ENCODE results near the gene SETD2. TPM values are rescaled to one million over a fixed set of nuclear protein-coding genes. Genes with fewer than 3 reads are reported as not detected.

The SETD2 gene
- total and polyA plus RNA-seq, 9 of the 15 experiments (the other 6 are each of a cell fraction or from before 2014, with no cell fraction given): 8.2 to 44.0 (median 33.6) TPM

GRCh38 chr3:47130557-47130956 is 33.4 kb downstream of the SETD2 start:
- FAIRE-seq (no peak), DNase-seq (ENCODE audit: extremely low read depth in 1 of 4, low spot score in 3 of 4) (no peak), ATAC-seq (no peak)
- 63% methylated on average over 2 of the region's 2 CpGs for WGBS (ENCODE audit: insufficient coverage, low coverage, missing lambda C conversion rate)
- H3K9ac ChIP-seq (ENCODE audit: insufficient read depth in 1 of 2, low read depth in 2 of 2, low read length in 2 of 2): no peak overlapping the region
- H3K9me3 ChIP-seq (replicated peaks; ENCODE audit: control insufficient read depth, insufficient read depth, low read depth, low read length): no peaks in the 10 kb centered on the region
- BruUV-seq (replicated peaks): no TSS peak
- in situ Hi-C loops (cut with MboI) (no loop called here), intact Hi-C loops (cut with micrococcal nuclease) (no loop called here)
- H3K4me1 ChIP-seq (replicated peaks in 1 of 2; ENCODE audit: control insufficient read depth in 2 of 2, insufficient read depth in 2 of 2, low read length in 2 of 2): peaks cover 0 to 7% of the 10 kb centered on the region in 2 experiments; a peak in 2 of 5 replicates
- no peak overlapping the region for H3K27ac ChIP-seq (ENCODE audit: extremely low read depth, low read depth, low read length)
- H4K20me1 ChIP-seq (replicated peaks; ENCODE audit: control insufficient read depth, insufficient read depth, low read length): peaks cover 10% of the 10 kb centered on the region
- peaks cover 16% of the 10 kb centered on the region; the same call in 2 of the 3 replicates for H3K36me3 ChIP-seq (ENCODE audit: control insufficient read depth, insufficient read depth, low read length)
- no peak overlapping the region for H3K4me3 ChIP-seq
- peaks cover under 1% of the 10 kb centered on the region for H3K9me1 ChIP-seq (ENCODE audit: control insufficient read depth, insufficient read depth, low read length)
- POLR2A ChIA-PET: interaction anchor here (0.7 to 1.7 kb wide), 7 partner anchors 15 to 167 kb away, joined by 3 to 5 read pairs (median 4); no protein-coding TSS in a partner anchor
- no peak for TF ChIP-seq POLR2H (tag; IDR thresholded peaks at IDR 0.05; ENCODE audit: low read depth)
- TF ChIP-seq, protein P1, sequence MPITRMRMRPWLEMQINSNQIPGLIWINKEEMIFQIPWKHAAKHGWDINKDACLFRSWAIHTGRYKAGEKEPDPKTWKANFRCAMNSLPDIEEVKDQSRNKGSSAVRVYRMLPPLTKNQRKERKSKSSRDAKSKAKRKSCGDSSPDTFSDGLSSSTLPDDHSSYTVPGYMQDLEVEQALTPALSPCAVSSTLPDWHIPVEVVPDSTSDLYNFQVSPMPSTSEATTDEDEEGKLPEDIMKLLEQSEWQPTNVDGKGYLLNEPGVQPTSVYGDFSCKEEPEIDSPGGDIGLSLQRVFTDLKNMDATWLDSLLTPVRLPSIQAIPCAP (CRISPR knock-in tag; IDR thresholded peaks at IDR 0.05; ENCODE audit: borderline replicate concordance): no peak
- TF ChIP-seq ERF (CRISPR knock-in tag; IDR thresholded peaks at IDR 0.05): no peak
- no peak for TF ChIP-seq ZSCAN29 (IDR thresholded peaks at IDR 0.05)
- TF ChIP-seq MCM3 (IDR thresholded peaks at IDR 0.05): no peak
- TF ChIP-seq YBX1 (IDR thresholded peaks at IDR 0.05): no peak
- no peak for TF ChIP-seq ARNT (IDR thresholded peaks at IDR 0.05)
- no peak for TF ChIP-seq MAFK (IDR thresholded peaks at IDR 0.05; ENCODE audit: low read length)
- TF ChIP-seq TAF9B (IDR thresholded peaks at IDR 0.05; ENCODE audit: partially characterized antibody): no peak
- no peak for TF ChIP-seq RUNX1 (IDR thresholded peaks at IDR 0.05; ENCODE audit: low read depth)
- no peak for TF ChIP-seq FOXM1 (IDR thresholded peaks at IDR 0.05; ENCODE audit: low read depth)
- TF ChIP-seq FOXM1 (CRISPR knock-in tag; IDR thresholded peaks at IDR 0.05; ENCODE audit: low read depth): no peak
- no peak for TF ChIP-seq ZBTB12 (CRISPR knock-in tag; IDR thresholded peaks at IDR 0.05)
- TF ChIP-seq RBM14 (IDR thresholded peaks at IDR 0.05; ENCODE audit: borderline replicate concordance, insufficient read depth, low read depth, low read length): no peak
- TF ChIP-seq ZNF740 (CRISPR knock-in tag; IDR thresholded peaks at IDR 0.05): no peak
- no peak for TF ChIP-seq ZNF740 (tag; IDR thresholded peaks at IDR 0.05)
- TF ChIP-seq SP1 (CRISPR knock-in tag; IDR thresholded peaks at IDR 0.05): no peak
- TF ChIP-seq, protein P2, sequence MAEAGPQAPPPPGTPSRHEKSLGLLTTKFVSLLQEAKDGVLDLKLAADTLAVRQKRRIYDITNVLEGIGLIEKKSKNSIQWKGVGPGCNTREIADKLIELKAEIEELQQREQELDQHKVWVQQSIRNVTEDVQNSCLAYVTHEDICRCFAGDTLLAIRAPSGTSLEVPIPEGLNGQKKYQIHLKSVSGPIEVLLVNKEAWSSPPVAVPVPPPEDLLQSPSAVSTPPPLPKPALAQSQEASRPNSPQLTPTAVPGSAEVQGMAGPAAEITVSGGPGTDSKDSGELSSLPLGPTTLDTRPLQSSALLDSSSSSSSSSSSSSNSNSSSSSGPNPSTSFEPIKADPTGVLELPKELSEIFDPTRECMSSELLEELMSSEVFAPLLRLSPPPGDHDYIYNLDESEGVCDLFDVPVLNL (CRISPR knock-in tag; IDR thresholded peaks at IDR 0.05; ENCODE audit: low read depth): no peak
- no peak for TF ChIP-seq ZNF57 (CRISPR knock-in tag; IDR thresholded peaks at IDR 0.05)
- no peak for TF ChIP-seq CEBPG (CRISPR knock-in tag; IDR thresholded peaks at IDR 0.05)
- TF ChIP-seq CEBPG (tag; conservative IDR thresholded peaks at IDR 0.05 in 1 of 2, IDR thresholded peaks at IDR 0.05 in 1 of 2): no peak
- TF ChIP-seq ZNF239 (CRISPR knock-in tag; IDR thresholded peaks at IDR 0.05): no peak
- no peak for TF ChIP-seq CCAR2 (IDR thresholded peaks at IDR 0.05; ENCODE audit: low read depth, low read length)
- no peak overlapping the region for H3K4me2 ChIP-seq (ENCODE audit: insufficient read depth, low read length)
- no peaks in the 10 kb centered on the region for H3K27me3 ChIP-seq (ENCODE audit: control insufficient read depth in 2 of 2, insufficient read depth in 2 of 2, low read length in 2 of 2)
- no peak overlapping the region for H2AFZ ChIP-seq (ENCODE audit: low read depth, low read length)
- H3K79me2 ChIP-seq (ENCODE audit: control insufficient read depth, insufficient read depth, low read length): peaks cover 94% of the 10 kb centered on the region
- CTCF ChIA-PET (ENCODE audit: low intra/inter-chr PET ratio): no interaction called here
